ENCODE measurements around the gene STAT5A.
"Not testable (repeated sequence)": the region's sequence is repeated elsewhere in the genome, so short reads cannot be mapped to it uniquely, and the experiment has no call there.

STAT5A gene

GRCh38 chr17:42285346-42286050, 2.8 kb upstream of the STAT5A start:
- no peak for DNase-seq (ENCODE audit: low read depth)

GRCh38 chr17:42286411-42287221, 1.7 kb upstream of the STAT5A start:
- no peak for DNase-seq (ENCODE audit: low read depth)

GRCh38 chr17:42287305-42287976, 857 bp upstream of the STAT5A start:
- DNase-seq (ENCODE audit: low read depth): no peak

GRCh38 chr17:42288803-42289610, 709 bp downstream of the STAT5A start:
- no peak for DNase-seq (ENCODE audit: low read depth)

- no peak for DNase-seq (ENCODE audit: low read depth)
Observed at GRCh38 chr17:42289611-42290181, 1.4 kb downstream of the STAT5A start.

GRCh38 chr17:42290577-42290976, 2.3 kb downstream of the STAT5A start:
- DNase-seq (ENCODE audit: low read depth): no peak

- no peak for DNase-seq (ENCODE audit: low read depth)
Observed at GRCh38 chr17:42291129-42291528, 2.8 kb downstream of the STAT5A start.

GRCh38 chr17:42294469-42295398, 6.4 kb downstream of the STAT5A start:
- DNase-seq (ENCODE audit: low read depth): no peak

- DNase-seq (ENCODE audit: low read depth): no peak
Observed at GRCh38 chr17:42296012-42296411, 7.7 kb downstream of the STAT5A start.

- not testable (repeated sequence) for DNase-seq (ENCODE audit: low read depth)
Observed at GRCh38 chr17:42297775-42298174, 9.5 kb downstream of the STAT5A start.

- DNase-seq (ENCODE audit: low read depth): not testable (repeated sequence)
Observed at GRCh38 chr17:42299361-42299760, 11.1 kb downstream of the STAT5A start.

- DNase-seq (ENCODE audit: low read depth): not testable (repeated sequence)
Observed at GRCh38 chr17:42299913-42300312, 11.6 kb downstream of the STAT5A start.

- no peak for DNase-seq (ENCODE audit: low read depth)
Observed at GRCh38 chr17:42301022-42301421, 12.7 kb downstream of the STAT5A start.

- no peak for DNase-seq (ENCODE audit: low read depth)
Observed at GRCh38 chr17:42303694-42304093, 15.4 kb downstream of the STAT5A start.

GRCh38 chr17:42304187-42305030, 16.1 kb downstream of the STAT5A start:
- no peak for DNase-seq (ENCODE audit: low read depth)

GRCh38 chr17:42305031-42305330, 16.7 kb downstream of the STAT5A start:
- DNase-seq (ENCODE audit: low read depth): not testable (repeated sequence)

GRCh38 chr17:42305543-42306384, 17.5 kb downstream of the STAT5A start:
- DNase-seq (ENCODE audit: low read depth): no peak

- DNase-seq (ENCODE audit: low read depth): no peak
Observed at GRCh38 chr17:42306385-42306667, 18.0 kb downstream of the STAT5A start.

- DNase-seq (ENCODE audit: low read depth): no peak
Observed at GRCh38 chr17:42307362-42307927, 19.1 kb downstream of the STAT5A start.
